ENCODE measurements around the gene ABCC3. TPM values are rescaled to one million over a fixed set of nuclear protein-coding genes. Genes with fewer than 3 reads are reported as not detected.
A peak's percentile ranks its signal among the peaks of the same experiment; 100 is the strongest.

Gene ABCC3
- total RNA-seq, 1 experiment from 2014 or later, result 66.2 TPM

DNA sequence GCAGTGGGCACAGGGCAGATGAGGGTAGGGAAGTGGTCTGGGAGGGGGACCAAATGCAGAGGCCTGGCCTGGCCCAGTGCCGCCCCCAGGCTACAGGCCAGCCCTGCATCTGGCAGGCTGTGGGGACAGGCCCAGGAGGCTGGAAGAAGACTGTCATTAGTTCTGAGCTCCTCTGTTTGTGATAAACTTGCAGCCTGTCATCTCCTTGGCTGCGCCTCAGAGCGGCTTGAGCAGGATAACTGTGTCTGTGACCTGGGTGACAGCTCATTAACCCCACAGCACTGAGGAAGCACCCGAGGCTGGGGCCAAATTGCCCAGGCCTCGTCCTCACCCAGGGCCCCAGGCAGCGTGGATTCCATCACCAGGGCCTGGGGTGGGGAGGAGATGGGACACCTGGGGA is 23.9 kb downstream of the ABCC3 start:
- ChIA-PET CTCF (no interaction called here), POLR2A (interaction anchor here (1.5 to 6.0 kb wide), 2 partner anchors 12 to 21 kb away, joined by 3 to 59 read pairs; no protein-coding TSS in a partner anchor), RAD21 (ENCODE audit: low non-redundant PET in 1 of 2, low total read pairs in 2 of 2, uncharacterized antibody in 2 of 2, unreplicated experiment in 2 of 2) (interaction anchor here in 1 of 2 experiments (0.9 kb wide), 1 partner anchor 28 kb away, joined by 3 read pairs; no protein-coding TSS in a partner anchor)
- no peaks in the 10 kb centered on the region for H3K27me3 ChIP-seq (ENCODE audit: insufficient read depth, low read length)
- H2AFZ ChIP-seq (ENCODE audit: low read depth, low read length, poor library complexity, severe bottlenecking), result no peak overlapping the region
- intact Hi-C loops (cut with micrococcal nuclease), result no loop called here
- peaks cover 57 to 71% of the 10 kb centered on the region in 2 experiments for H3K4me1 ChIP-seq (ENCODE audit: control insufficient read depth in 1 of 2, insufficient read depth in 2 of 2, low read length in 2 of 2)
- ATAC-seq (no peak), DNase-seq (ENCODE audit: low read depth, low spot score) (no peak)
- H3K36me3 ChIP-seq (ENCODE audit: control insufficient read depth in 1 of 2, insufficient read depth in 2 of 2, low read length in 2 of 2), result no peaks in the 10 kb centered on the region
- H3K79me2 ChIP-seq (ENCODE audit: insufficient read depth, low read length), result no peaks in the 10 kb centered on the region
- no peaks in the 10 kb centered on the region for H3K9me3 ChIP-seq (ENCODE audit: control insufficient read depth in 1 of 2, insufficient read depth in 1 of 2, low read depth in 1 of 2, low read length in 2 of 2)
- no peaks in the 10 kb centered on the region for H3K9me2 ChIP-seq (ENCODE audit: insufficient read depth)
- BruUV-seq (replicated peaks), result no TSS peak
- no peaks in the 10 kb centered on the region for H4K20me1 ChIP-seq (ENCODE audit: insufficient read depth)
- no peak overlapping the region for H3K4me3 ChIP-seq (replicated peaks in 1 of 2; ENCODE audit: low read depth in 1 of 2, low read length in 2 of 2)
- H3K27ac ChIP-seq (ENCODE audit: low read depth, low read length), result no peak overlapping the region; the same call in 1 of the 2 replicates
- no peak overlapping the region for H3K4me2 ChIP-seq (ENCODE audit: low read length)
- TF ChIP-seq ZFX (IDR thresholded peaks at IDR 0.05) (peak; percentile 36; the same call in 1 of the 2 replicates), CEBPB (IDR thresholded peaks at IDR 0.05; ENCODE audit: low read depth) (no peak), YY1 (IDR thresholded peaks at IDR 0.05; ENCODE audit: extremely low read depth, insufficient replicate concordance, low read depth, low read length) (no peak), ELF1 (IDR thresholded peaks at IDR 0.05; ENCODE audit: borderline replicate concordance, low read depth) (no peak)
- H3K9ac ChIP-seq (ENCODE audit: low read length), result peak overlapping the region; percentile 3; the same call in 1 of the 2 replicates

- DNase-seq (ENCODE audit: low read depth, low spot score) (no peak), ATAC-seq (no peak)
- intact Hi-C loops (cut with micrococcal nuclease), result no loop called here
- H3K9ac ChIP-seq (ENCODE audit: low read length), result no peak overlapping the region
- H3K4me2 ChIP-seq (ENCODE audit: low read length), result peak overlapping the region; percentile 79; the same call in 1 of the 2 replicates
- H4K20me1 ChIP-seq (ENCODE audit: insufficient read depth), result no peaks in the 10 kb centered on the region
- no peaks in the 10 kb centered on the region for H3K79me2 ChIP-seq (ENCODE audit: insufficient read depth, low read length)
- no peak overlapping the region for H3K4me3 ChIP-seq (replicated peaks in 1 of 2; ENCODE audit: low read depth in 1 of 2, low read length in 2 of 2)
- H3K27me3 ChIP-seq (ENCODE audit: insufficient read depth, low read length), result no peaks in the 10 kb centered on the region
- H2AFZ ChIP-seq (ENCODE audit: low read depth, low read length, poor library complexity, severe bottlenecking), result no peak overlapping the region
- H3K4me1 ChIP-seq (ENCODE audit: control insufficient read depth in 1 of 2, insufficient read depth in 2 of 2, low read length in 2 of 2), result peaks cover 61 to 77% of the 10 kb centered on the region in 2 experiments
- TF ChIP-seq EGR1 (IDR thresholded peaks at IDR 0.05; ENCODE audit: low read depth) (no peak), CTCF (IDR thresholded peaks at IDR 0.05 in 2 of 3, conservative IDR thresholded peaks at IDR 0.05 in 1 of 3; ENCODE audit: borderline replicate concordance in 1 of 3, insufficient read depth in 1 of 3, low read depth in 2 of 3, low read length in 2 of 3) (peak in 1 of 3 experiments; percentile 15; a peak in 1 of 6 replicates)
- no peaks in the 10 kb centered on the region for H3K9me2 ChIP-seq (ENCODE audit: insufficient read depth)
- no peaks in the 10 kb centered on the region for H3K9me3 ChIP-seq (ENCODE audit: control insufficient read depth in 1 of 2, insufficient read depth in 1 of 2, low read depth in 1 of 2, low read length in 2 of 2)
- RAD21 ChIA-PET (ENCODE audit: low non-redundant PET in 1 of 2, low total read pairs in 2 of 2, uncharacterized antibody in 2 of 2, unreplicated experiment in 2 of 2), result interaction anchor here in 1 of 2 experiments (0.9 kb wide), 1 partner anchor 29 kb away, joined by 3 read pairs; no protein-coding TSS in a partner anchor
- no peak overlapping the region; the same call in 1 of the 2 replicates for H3K27ac ChIP-seq (ENCODE audit: low read depth, low read length)
- POLR2A ChIA-PET, result interaction anchor here (1.5 to 6.0 kb wide), 3 partner anchors 9 to 21 kb away, joined by 3 to 59 read pairs (median 35); no protein-coding TSS in a partner anchor
- H3K36me3 ChIP-seq (ENCODE audit: control insufficient read depth in 1 of 2, insufficient read depth in 2 of 2, low read length in 2 of 2), result no peaks in the 10 kb centered on the region
- CTCF ChIA-PET, result no interaction called here
- BruUV-seq (replicated peaks), result no TSS peak
These were observed 24.5 kb downstream of the ABCC3 start for GRCh38 chr17:50659179-50659578.
